GM23338 (cell line): ENCODE measurements around the gene OGFRL1. TPM values are rescaled to one million over a fixed set of nuclear protein-coding genes. Genes with fewer than 3 reads are reported as not detected.

ENCODE experiments used
- ATAC-seq: fragments of 200-7000 bp; cut with Tn5 transposase; 3 replicates; pipeline ENCODE4 v1.9.1; 2020
- DNase-seq: peaks from one replicate; pipeline ENCODE4 v3.0.0-alpha.2; 2015; ENCODE audit warnings: low spot score
- H2AFZ ChIP-seq: fragments of 200-600 bp; sonication (generic); 2 replicates; pipeline ENCODE4 v1.8.0; 2016; ENCODE audit warnings: antibody characterized with exemption, mild to moderate bottlenecking, moderate library complexity
- H3F3A ChIP-seq: fragments of 200-600 bp; sonication (generic); replicated peaks from 2 replicates; pipeline ENCODE4 v1.8.0; 2017; ENCODE audit warnings: antibody characterized with exemption, mixed run types, low read depth
- H3K27ac ChIP-seq: fragments of 200-600 bp; sonication (generic); 2 replicates; pipeline ENCODE4 v1.6.1; 2016; ENCODE audit warnings: low read depth
- H3K27me3 ChIP-seq: fragments of 200-600 bp; sonication (generic); 2 replicates; pipeline ENCODE4 v1.8.0; 2016; ENCODE audit warnings: mild to moderate bottlenecking, mixed run types, moderate library complexity; ENCODE audit not compliant: insufficient read depth
- H3K36me3 ChIP-seq: fragments of 200-600 bp; sonication (generic); 2 replicates; pipeline ENCODE4 v1.8.0; 2016; ENCODE audit warnings: mild to moderate bottlenecking; ENCODE audit not compliant: insufficient read depth
- H3K4me1 ChIP-seq: fragments of 200-600 bp; sonication (generic); 2 replicates; pipeline ENCODE4 v1.8.0; 2016; ENCODE audit warnings: mild to moderate bottlenecking, moderate library complexity; ENCODE audit not compliant: insufficient read depth
- H3K4me2 ChIP-seq: fragments of 200-600 bp; sonication (generic); 2 replicates; pipeline ENCODE4 v1.7.1; 2017; ENCODE audit warnings: mixed run types
- H3K4me3 ChIP-seq: fragments of 200-600 bp; sonication (generic); 2 replicates; pipeline ENCODE4 v1.6.1; 2016; ENCODE audit warnings: mixed run types
- H3K79me2 ChIP-seq: fragments of 200-600 bp; sonication (generic); replicated peaks from 2 replicates; pipeline ENCODE4 v1.8.0; 2017; ENCODE audit warnings: mild to moderate bottlenecking; ENCODE audit not compliant: insufficient read depth
- H3K9me2 ChIP-seq: fragments of 200-600 bp; sonication (generic); 2 replicates; pipeline ENCODE4 v1.8.0; 2017; ENCODE audit not compliant: insufficient read depth
- H4K20me1 ChIP-seq: fragments of 200-600 bp; sonication (generic); replicated peaks from 2 replicates; pipeline ENCODE4 v1.8.0; 2017; ENCODE audit warnings: mild to moderate bottlenecking; ENCODE audit not compliant: insufficient read depth
- H3K27ac Mint-ChIP-seq: 2 replicates; pipeline ENCODE4 v1.8.0; 2020; ENCODE audit warnings: inconsistent platforms, mild to moderate bottlenecking, moderate library complexity, mixed read lengths
- H3K27me3 Mint-ChIP-seq: 3 replicates; pipeline ENCODE4 v1.8.0; 2022; ENCODE audit warnings: low read depth, mild to moderate bottlenecking, moderate library complexity, mixed read lengths, inconsistent platforms; ENCODE audit not compliant: insufficient read depth, poor library complexity
- H3K36me3 Mint-ChIP-seq: 3 replicates; pipeline ENCODE4 v1.8.0; 2021; ENCODE audit warnings: low read depth, mild to moderate bottlenecking, inconsistent platforms, moderate library complexity, mixed read lengths
- H3K4me1 Mint-ChIP-seq: 3 replicates; pipeline ENCODE4 v1.8.0; 2020; ENCODE audit warnings: mild to moderate bottlenecking, inconsistent platforms, mixed read lengths
- H3K4me3 Mint-ChIP-seq: 3 replicates; pipeline ENCODE4 v1.8.0; 2021; ENCODE audit warnings: moderate library complexity, mild to moderate bottlenecking, inconsistent platforms, mixed read lengths
- H3K9me3 Mint-ChIP-seq: 3 replicates; pipeline ENCODE4 v1.8.0; 2020; ENCODE audit warnings: moderate library complexity, mild to moderate bottlenecking, inconsistent platforms, mixed read lengths
- ETS1 ChIP-seq: IDR thresholded peaks from 2 replicates; pipeline ENCODE4 v1.6.1; 2016; ENCODE audit warnings: antibody characterized with exemption
- EZH2 ChIP-seq: fragments of 200-600 bp; sonication (generic); IDR thresholded peaks from one replicate; pipeline ENCODE4 v1.8.0; 2017; ENCODE audit warnings: antibody characterized with exemption, mild to moderate bottlenecking, low read depth; ENCODE audit not compliant: unreplicated experiment
- EZH2phosphoT487 ChIP-seq: fragments of 200-600 bp; sonication (generic); IDR thresholded peaks from one replicate; pipeline ENCODE4 v1.8.1; 2018; ENCODE audit warnings: antibody characterized with exemption; ENCODE audit not compliant: unreplicated experiment
- JUNB ChIP-seq: IDR thresholded peaks from one replicate; pipeline ENCODE4 v1.6.1; 2016; ENCODE audit warnings: antibody characterized with exemption; ENCODE audit not compliant: unreplicated experiment
- NANOG ChIP-seq: IDR thresholded peaks from 2 replicates; pipeline ENCODE4 v1.6.1; 2016; ENCODE audit warnings: antibody characterized with exemption, borderline replicate concordance
- POLR2AphosphoS5 ChIP-seq: IDR thresholded peaks from 2 replicates; pipeline ENCODE4 v1.6.1; 2016; ENCODE audit warnings: antibody characterized with exemption, low read depth
- REST ChIP-seq: IDR thresholded peaks from one replicate; pipeline ENCODE4 v1.6.1; 2018; ENCODE audit warnings: antibody characterized with exemption; ENCODE audit not compliant: unreplicated experiment
- ZNF331 ChIP-seq: fragments of 250-450 bp; sonication (Bioruptor Pico); IDR thresholded peaks from 2 replicates; pipeline ENCODE4 v1.5.0; 2020; ENCODE audit warnings: low read depth, mild to moderate bottlenecking, moderate library complexity
- polyA plus RNA-seq: library from polyadenylated mRNA; unstranded; fragments of >200 nt; fragmentation: Nextera tagmentation; extraction: Ambion mirVana; gene quantifications from 2 replicates; pipeline ENCODE4 v1.2.1, GENCODE V29; 2016
- total RNA-seq: library from RNA; depleted of rRNA; stranded (reverse); fragments of >200 nt; shearing (Covaris generic); gene quantifications from 2 replicates; pipeline ENCODE4 v1.2.3, GENCODE V29; 2014
- TF ChIP-seq, protein P1 (sequence below), 2 experiments: fragments of 200-600 bp in 1 of 2; sonication (generic) in 1 of 2; conservative IDR thresholded peaks; 2 replicates each; pipeline versions ENCODE4 v1.5.1 to v1.6.1; 2016 to 2017; ENCODE audit warnings: antibody characterized with exemption in 2 of 2, low read depth in 2 of 2, mild to moderate bottlenecking in 2 of 2, moderate library complexity in 1 of 2

The OGFRL1 gene
- total and polyA plus RNA-seq, 2 experiments from 2014 or later: 4.2 to 10.0 TPM

DNA sequence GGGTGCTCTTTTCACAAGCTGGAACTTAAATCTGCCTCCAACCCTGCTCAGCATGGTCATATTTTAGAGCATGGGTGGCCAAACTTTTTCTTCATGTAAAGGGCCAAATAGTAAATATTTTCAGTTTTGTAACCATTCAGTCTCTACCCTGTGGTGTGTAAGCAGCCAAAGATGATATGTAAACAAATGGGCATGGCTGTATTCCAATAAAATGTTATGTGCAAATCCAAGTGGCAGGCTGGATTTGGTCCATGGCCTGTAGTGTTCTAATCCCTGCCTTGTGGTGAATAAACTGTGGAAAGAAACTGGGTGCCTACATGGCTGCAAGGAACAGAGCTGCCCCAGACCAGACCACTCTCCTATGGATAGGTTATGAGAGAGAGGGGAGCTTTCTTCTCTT is 32.7 kb downstream of the OGFRL1 start (continued):
- TF ChIP-seq, protein P1, sequence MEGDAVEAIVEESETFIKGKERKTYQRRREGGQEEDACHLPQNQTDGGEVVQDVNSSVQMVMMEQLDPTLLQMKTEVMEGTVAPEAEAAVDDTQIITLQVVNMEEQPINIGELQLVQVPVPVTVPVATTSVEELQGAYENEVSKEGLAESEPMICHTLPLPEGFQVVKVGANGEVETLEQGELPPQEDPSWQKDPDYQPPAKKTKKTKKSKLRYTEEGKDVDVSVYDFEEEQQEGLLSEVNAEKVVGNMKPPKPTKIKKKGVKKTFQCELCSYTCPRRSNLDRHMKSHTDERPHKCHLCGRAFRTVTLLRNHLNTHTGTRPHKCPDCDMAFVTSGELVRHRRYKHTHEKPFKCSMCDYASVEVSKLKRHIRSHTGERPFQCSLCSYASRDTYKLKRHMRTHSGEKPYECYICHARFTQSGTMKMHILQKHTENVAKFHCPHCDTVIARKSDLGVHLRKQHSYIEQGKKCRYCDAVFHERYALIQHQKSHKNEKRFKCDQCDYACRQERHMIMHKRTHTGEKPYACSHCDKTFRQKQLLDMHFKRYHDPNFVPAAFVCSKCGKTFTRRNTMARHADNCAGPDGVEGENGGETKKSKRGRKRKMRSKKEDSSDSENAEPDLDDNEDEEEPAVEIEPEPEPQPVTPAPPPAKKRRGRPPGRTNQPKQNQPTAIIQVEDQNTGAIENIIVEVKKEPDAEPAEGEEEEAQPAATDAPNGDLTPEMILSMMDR (conservative IDR thresholded peaks at IDR 0.05; ENCODE audit: low read depth in 2 of 2): no peak
- no peak for TF ChIP-seq POLR2AphosphoS5
- no peak for TF ChIP-seq ETS1
- TF ChIP-seq JUNB: no peak
- no peak for TF ChIP-seq REST
- no peak for TF ChIP-seq NANOG

DNA sequence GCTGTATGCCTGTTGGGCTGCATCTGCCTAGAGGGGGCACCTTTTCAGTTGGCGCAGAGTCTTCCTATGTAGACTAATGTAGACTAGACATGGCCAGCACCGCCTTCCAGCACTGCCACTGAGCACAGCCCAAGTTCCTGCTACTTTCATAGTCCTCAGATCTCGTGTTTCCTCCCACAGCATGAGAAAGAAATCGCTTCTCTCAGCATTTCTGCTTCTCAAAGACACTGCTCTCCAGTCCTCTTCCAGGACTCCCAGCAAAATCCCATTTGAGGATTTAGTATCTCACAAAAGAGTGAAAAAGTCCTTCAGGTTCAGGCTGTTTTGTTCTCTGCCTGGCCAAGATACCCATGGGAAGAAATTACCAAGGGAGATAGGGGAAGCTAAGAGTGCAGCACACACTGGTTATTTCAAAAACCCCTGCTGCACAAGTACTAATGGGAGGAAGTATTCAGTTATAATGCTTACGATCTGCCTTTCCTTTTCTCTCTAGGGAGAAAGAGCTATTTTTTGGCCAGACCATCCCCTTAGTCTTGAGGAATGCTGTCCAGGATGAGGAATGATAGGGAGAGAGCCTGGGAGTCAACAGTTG is 35.7 kb downstream of the OGFRL1 start:
- H3K4me2 ChIP-seq: no peak overlapping the region
- no peaks in the 10 kb centered on the region for H3K36me3 Mint-ChIP-seq
- no peaks in the 10 kb centered on the region for H3F3A ChIP-seq
- ATAC-seq (no peak), DNase-seq (no peak)
- 0 out of 2 replicates have a peak, but pooled peaks cover 3% of the 10 kb centered on the region for H3K9me2 ChIP-seq
- no peaks in the 10 kb centered on the region for H3K36me3 ChIP-seq
- H3K79me2 ChIP-seq: no peaks in the 10 kb centered on the region
- no peak overlapping the region for H3K27ac Mint-ChIP-seq
- no peaks in the 10 kb centered on the region for H3K9me3 Mint-ChIP-seq
- no peak overlapping the region for H3K4me3 ChIP-seq
- H3K27ac ChIP-seq: no peak overlapping the region
- no peaks in the 10 kb centered on the region for H3K27me3 ChIP-seq
- no peak overlapping the region for H2AFZ ChIP-seq
- no peaks in the 10 kb centered on the region for H3K4me1 Mint-ChIP-seq
- no peaks in the 10 kb centered on the region for H3K4me1 ChIP-seq
- H3K27me3 Mint-ChIP-seq: peaks cover 3% of the 10 kb centered on the region
- H4K20me1 ChIP-seq: no peaks in the 10 kb centered on the region
- TF ChIP-seq JUNB (no peak), ZNF331 (no peak), REST (no peak), EZH2 (no peak), EZH2phosphoT487 (no peak)
- no peak overlapping the region for H3K4me3 Mint-ChIP-seq
